ENCODE results near the gene PDGFA. TPM values are rescaled to one million over a fixed set of nuclear protein-coding genes. Genes with fewer than 3 reads are reported as not detected.
A peak's percentile ranks its signal among the peaks of the same experiment; 100 is the strongest.

Gene PDGFA
- total and polyA plus RNA-seq, 3 donors from 2014 or later, result 7.2 to 13.8 (median 13.8) TPM

DNA sequence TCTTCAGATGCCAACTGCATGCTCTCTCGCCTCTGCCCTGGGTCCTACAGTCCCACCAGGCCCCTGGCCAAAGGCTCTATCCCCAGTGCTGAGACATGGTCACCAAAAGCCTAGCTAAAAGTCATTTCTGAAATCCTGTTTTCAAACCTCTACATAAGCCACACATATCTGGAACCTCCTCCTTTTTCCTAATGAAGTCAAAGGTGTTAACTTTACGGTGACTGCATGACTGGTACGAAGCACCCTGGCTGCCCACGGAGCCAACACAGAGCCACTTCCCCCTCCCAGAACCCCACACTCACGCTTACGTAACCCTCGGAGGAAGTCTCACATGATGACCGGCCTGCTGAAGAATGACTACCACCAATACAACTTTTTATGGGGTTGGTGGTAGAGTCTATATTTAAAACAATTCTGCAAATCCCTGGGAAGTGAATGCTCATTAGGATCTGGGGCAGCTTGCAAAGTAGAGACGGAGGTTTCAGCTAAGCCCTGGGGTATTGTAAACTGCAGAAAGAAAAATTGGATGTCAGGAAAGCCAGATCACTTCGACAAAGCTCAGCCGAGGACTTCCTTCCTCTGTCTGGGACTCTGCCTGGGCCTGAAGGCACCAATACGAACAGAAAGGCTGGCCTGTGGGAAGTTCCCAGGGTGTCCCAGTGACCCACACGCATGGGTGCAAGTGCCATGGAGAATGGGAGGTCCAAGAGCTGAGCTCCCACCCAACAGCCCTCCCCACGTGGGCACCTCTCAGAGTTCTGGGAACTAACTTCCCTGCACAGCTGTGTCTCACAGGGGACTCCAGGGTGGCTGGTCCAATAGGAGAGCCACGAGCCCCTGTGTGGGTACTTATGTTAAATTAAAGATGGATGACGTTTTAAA is 50.7 kb downstream of the PDGFA start:
- no peak for DNase-seq
- H3K27me3 ChIP-seq, result no peaks in the 10 kb centered on the region
- no peak overlapping the region for H3K4me3 ChIP-seq
- no peak overlapping the region for H3K27ac ChIP-seq
- 83 to 85% methylated on average over 16 of the region's 16 CpGs for WGBS, 2 donors
- no peaks in the 10 kb centered on the region for H3K9me3 ChIP-seq
- no peaks in the 10 kb centered on the region for H3K36me3 ChIP-seq (ENCODE audit: low read depth, missing control alignments)
- no peak for TF ChIP-seq POLR2A (IDR thresholded peaks at IDR 0.05)
- TF ChIP-seq, protein P1, sequence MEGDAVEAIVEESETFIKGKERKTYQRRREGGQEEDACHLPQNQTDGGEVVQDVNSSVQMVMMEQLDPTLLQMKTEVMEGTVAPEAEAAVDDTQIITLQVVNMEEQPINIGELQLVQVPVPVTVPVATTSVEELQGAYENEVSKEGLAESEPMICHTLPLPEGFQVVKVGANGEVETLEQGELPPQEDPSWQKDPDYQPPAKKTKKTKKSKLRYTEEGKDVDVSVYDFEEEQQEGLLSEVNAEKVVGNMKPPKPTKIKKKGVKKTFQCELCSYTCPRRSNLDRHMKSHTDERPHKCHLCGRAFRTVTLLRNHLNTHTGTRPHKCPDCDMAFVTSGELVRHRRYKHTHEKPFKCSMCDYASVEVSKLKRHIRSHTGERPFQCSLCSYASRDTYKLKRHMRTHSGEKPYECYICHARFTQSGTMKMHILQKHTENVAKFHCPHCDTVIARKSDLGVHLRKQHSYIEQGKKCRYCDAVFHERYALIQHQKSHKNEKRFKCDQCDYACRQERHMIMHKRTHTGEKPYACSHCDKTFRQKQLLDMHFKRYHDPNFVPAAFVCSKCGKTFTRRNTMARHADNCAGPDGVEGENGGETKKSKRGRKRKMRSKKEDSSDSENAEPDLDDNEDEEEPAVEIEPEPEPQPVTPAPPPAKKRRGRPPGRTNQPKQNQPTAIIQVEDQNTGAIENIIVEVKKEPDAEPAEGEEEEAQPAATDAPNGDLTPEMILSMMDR (IDR thresholded peaks at IDR 0.05), result no peak
- peaks cover 15% of the 10 kb centered on the region for H3K4me1 ChIP-seq
- intact Hi-C loops (cut with DNase I; ENCODE audit: low total_unique reads), result no loop called here

GRCh38 chr7:467856-468545 is 51.6 kb downstream of the PDGFA start:
- WGBS, 2 donors, result 91 to 92% methylated on average over 5 of the region's 5 CpGs
- intact Hi-C loops (cut with DNase I; ENCODE audit: low total_unique reads), result no loop called here
- H3K4me1 ChIP-seq, result peaks cover 15% of the 10 kb centered on the region
- H3K9me3 ChIP-seq, result no peaks in the 10 kb centered on the region
- no peak overlapping the region for H3K27ac ChIP-seq
- H3K36me3 ChIP-seq (ENCODE audit: low read depth, missing control alignments), result no peaks in the 10 kb centered on the region
- no peak overlapping the region for H3K4me3 ChIP-seq
- TF ChIP-seq, protein P1 (IDR thresholded peaks at IDR 0.05), result no peak
- no peak for TF ChIP-seq POLR2A (IDR thresholded peaks at IDR 0.05)
- no peaks in the 10 kb centered on the region for H3K27me3 ChIP-seq
- DNase-seq, result no peak

DNA sequence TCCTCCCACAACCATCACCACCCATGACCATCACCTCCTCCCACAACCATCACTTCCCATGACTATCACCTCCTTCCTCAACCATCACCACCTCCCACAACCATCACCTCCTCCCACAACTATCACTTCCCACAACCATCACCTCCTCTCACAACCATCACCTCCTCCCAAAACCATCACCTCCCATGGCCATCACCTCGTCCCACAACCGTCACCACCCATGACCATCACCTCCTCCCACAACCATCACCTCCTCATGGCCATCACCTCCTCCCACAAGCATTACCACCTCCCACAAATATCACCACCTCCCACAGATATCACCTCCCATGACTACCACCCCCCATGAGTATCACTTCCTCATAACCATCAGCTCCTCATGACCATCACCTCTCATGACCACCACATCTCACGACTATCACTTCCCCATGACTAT is 52.2 kb downstream of the PDGFA start:
- intact Hi-C loops (cut with DNase I; ENCODE audit: low total_unique reads), result no loop called here
- Histone ChIP-seq H3K4me3 (no peak overlapping the region), H3K27ac (no peak overlapping the region), H3K9me3 (no peaks in the 10 kb centered on the region), H3K36me3 (ENCODE audit: low read depth, missing control alignments) (no peaks in the 10 kb centered on the region), H3K27me3 (no peaks in the 10 kb centered on the region), H3K4me1 (peaks cover 15% of the 10 kb centered on the region)
- 92 to 93% methylated on average over 3 of the region's 3 CpGs for WGBS, 2 donors
- DNase-seq, result no peak
- TF ChIP-seq, protein P1 (IDR thresholded peaks at IDR 0.05), result no peak
- no peak for TF ChIP-seq POLR2A (IDR thresholded peaks at IDR 0.05)

DNA sequence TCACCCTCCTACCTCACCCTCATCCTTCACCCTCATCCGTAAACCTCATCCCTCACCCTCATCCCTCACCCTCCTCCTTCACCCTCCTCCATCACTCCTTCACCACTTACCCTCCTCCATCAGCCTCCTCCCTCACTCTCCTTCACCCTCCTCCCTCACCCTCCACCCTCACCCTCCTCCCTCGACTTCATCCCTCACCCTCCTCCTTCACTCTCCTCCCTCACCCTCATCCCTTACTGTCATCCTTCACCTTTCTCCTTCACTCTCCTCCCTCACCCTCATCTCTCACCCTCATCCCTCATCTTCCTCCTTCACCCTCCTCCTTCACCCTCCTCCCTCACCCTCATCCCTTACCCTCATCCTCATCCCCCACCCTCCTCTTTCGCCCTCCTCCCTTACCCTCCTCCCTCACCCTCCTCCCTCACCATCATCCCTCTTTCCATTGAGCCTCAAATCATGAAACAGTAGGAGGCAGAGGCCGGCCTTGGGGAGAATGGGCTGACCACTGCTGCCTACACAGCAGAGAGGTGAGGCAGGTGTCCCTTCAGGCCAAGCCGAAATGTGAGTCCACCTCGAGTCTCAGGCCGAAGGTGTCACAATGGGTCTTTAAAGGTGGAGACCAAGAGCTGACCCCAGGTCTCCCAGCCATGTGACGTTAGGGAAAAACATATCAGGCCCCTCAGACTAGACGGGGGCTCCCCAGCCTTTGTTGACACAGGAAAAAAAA is 53.0 kb downstream of the PDGFA start:
- Histone ChIP-seq H3K27ac (no peak overlapping the region), H3K27me3 (no peaks in the 10 kb centered on the region), H3K4me3 (no peak overlapping the region), H3K36me3 (ENCODE audit: low read depth, missing control alignments) (no peaks in the 10 kb centered on the region), H3K9me3 (no peaks in the 10 kb centered on the region), H3K4me1 (peaks cover 10% of the 10 kb centered on the region)
- intact Hi-C loops (cut with DNase I; ENCODE audit: low total_unique reads), result no loop called here
- WGBS, 2 donors, result 90 to 93% methylated on average over 9 of the region's 9 CpGs
- peak; percentile 4 for DNase-seq
- no peak for TF ChIP-seq POLR2A (IDR thresholded peaks at IDR 0.05)
- TF ChIP-seq, protein P1 (IDR thresholded peaks at IDR 0.05), result no peak
